GM23248 (cell line): ENCODE results near the gene CLRN2.

Source experiments
- EZH2 ChIP-seq: fragments of 200-600 bp; sonication (generic); IDR thresholded peaks from 2 replicates; pipeline ENCODE4 v1.6.1; 2018; ENCODE audit warnings: antibody characterized with exemption, mild to moderate bottlenecking; ENCODE audit not compliant: insufficient read depth, poor library complexity, severe bottlenecking
- EZH2phosphoT487 ChIP-seq: fragments of 200-600 bp; sonication (generic); IDR thresholded peaks from 2 replicates; pipeline ENCODE4 v1.6.1; 2018; ENCODE audit warnings: antibody characterized with exemption, moderate library complexity, mild to moderate bottlenecking, low read depth; ENCODE audit not compliant: insufficient read depth

- TF ChIP-seq EZH2 (no peak), EZH2phosphoT487 (no peak)
Measured at GRCh38 chr4:17504081-17504480, 10.9 kb upstream of the CLRN2 start.
